HepG2 (cell line): ENCODE data around the gene FAM234B. TPM values are rescaled to one million over a fixed set of nuclear protein-coding genes. Genes with fewer than 3 reads are reported as not detected.

Source experiments
- ATAC-seq: fragments of 200-7000 bp; cut with Tn5 transposase; 3 replicates; pipeline ENCODE4 v1.9.1; 2020; ENCODE audit warnings: mild to moderate bottlenecking, moderate library complexity
- BruUV-seq: library from RNA; stranded (reverse); fragments of 400-500 nt; replicated peaks from 2 replicates; lab custom pipeline; 2021; lab: Mats Ljungman, UMichigan
- CTCF ChIA-PET: fragments of 300-600 bp; formaldehyde crosslinking; extraction: SDS; loops from one replicate; lab custom pipeline; 2021; ENCODE audit warnings: low total read pairs, inconsistent platforms, low intra/inter-chr PET ratio; lab: Yijun Ruan, JAX
- POLR2A ChIA-PET: fragments of 350-600 bp; sonication (Branson Sonifier 250); formaldehyde crosslinking; loops from one replicate; lab custom pipeline; 2020; ENCODE audit warnings: antibody characterized with exemption, inconsistent platforms; lab: Yijun Ruan, JAX
- DNase-seq: peaks from one replicate; pipeline ENCODE4 v3.0.0-alpha.2; 2015; ENCODE audit warnings: low spot score
- FAIRE-seq: peaks from 3 replicates; lab custom pipeline; 2011; peaks lifted over from hg19 to GRCh38; lab: Jason Lieb, UNC
- H2AFZ ChIP-seq: one replicate; pipeline ENCODE4 v1.6.1; 2011; ENCODE audit warnings: low read length, inconsistent platforms
- H3K27ac ChIP-seq: fragments of 300-600 bp; 3 replicates; pipeline ENCODE4 v1.8.0; 2011; ENCODE audit warnings: mixed run types, mild to moderate bottlenecking, mixed read lengths, low read length, inconsistent platforms; ENCODE audit not compliant: insufficient read depth; ENCODE audit errors: extremely low read length
- H3K27me3 ChIP-seq, 2 experiments: fragments of 200-600 bp in 1 of 2; 2 replicates in 1 of 2; 3 replicates in 1 of 2; pipeline versions ENCODE4 v1.6.0 to v1.8.0; 2011; ENCODE audit warnings: low read length in 2 of 2, mild to moderate bottlenecking in 2 of 2, moderate library complexity in 2 of 2, inconsistent platforms in 1 of 2; ENCODE audit not compliant: insufficient read depth in 2 of 2, control insufficient read depth in 1 of 2
- H3K36me3 ChIP-seq, 2 experiments: fragments of 200-600 bp in 1 of 2; replicated peaks in 1 of 2; 2 replicates in 1 of 2; 3 replicates in 1 of 2; pipeline versions ENCODE4 v1.5.1 to v1.8.0; 2011; ENCODE audit warnings: low read length in 2 of 2, inconsistent platforms in 1 of 2; ENCODE audit not compliant: insufficient read depth in 2 of 2, control insufficient read depth in 1 of 2
- H3K4me1 ChIP-seq: 2 replicates; pipeline ENCODE4 v1.5.1; 2012; ENCODE audit warnings: low read length, inconsistent platforms; ENCODE audit not compliant: insufficient read depth
- H3K4me2 ChIP-seq: 2 replicates; pipeline ENCODE4 v1.6.0; 2011; ENCODE audit warnings: low read depth, low read length, inconsistent platforms
- H3K4me3 ChIP-seq, 3 experiments: fragments of 200-600 bp in 1 of 3; sonication (generic), shearing (Covaris generic) in 1 of 3; replicated peaks in 1 of 3; 2 replicates each; pipeline ENCODE4 v1.5.1; 2011 to 2016; ENCODE audit warnings: low read length in 3 of 3, inconsistent platforms in 2 of 3, low read depth in 2 of 3, mild to moderate bottlenecking in 2 of 3, control low read depth in 1 of 3, mixed read lengths in 1 of 3; ENCODE audit not compliant: insufficient read depth in 1 of 3
- H3K79me2 ChIP-seq: one replicate; pipeline ENCODE4 v1.6.1; 2011; ENCODE audit warnings: low read length, inconsistent platforms; ENCODE audit not compliant: insufficient read depth
- H3K9ac ChIP-seq: 2 replicates; pipeline ENCODE4 v1.6.0; 2011; ENCODE audit warnings: mild to moderate bottlenecking, low read depth, low read length, inconsistent platforms; ENCODE audit not compliant: insufficient read depth
- H3K9me3 ChIP-seq: 2 replicates; pipeline ENCODE4 v1.5.1; 2012; ENCODE audit warnings: mild to moderate bottlenecking, low read length
- H4K20me1 ChIP-seq: 2 replicates; pipeline ENCODE4 v1.6.0; 2011; ENCODE audit warnings: inconsistent platforms, mild to moderate bottlenecking, low read length, moderate library complexity; ENCODE audit not compliant: insufficient read depth
- ATRX ChIP-seq: sonication (generic); formaldehyde crosslinking; IDR thresholded peaks from 2 replicates; pipeline ENCODE4 v1.4.0; 2020; ENCODE audit warnings: missing genetic modification reagents, borderline replicate concordance
- CAMTA2 ChIP-seq: sonication (generic); formaldehyde crosslinking; IDR thresholded peaks from 2 replicates; pipeline ENCODE4 v1.4.0; 2020; ENCODE audit warnings: mild to moderate bottlenecking, missing genetic modification reagents, borderline replicate concordance
- KLF6 ChIP-seq: IDR thresholded peaks from 2 replicates; pipeline ENCODE4 v1.8.0; 2016; ENCODE audit warnings: missing biosample characterization, missing genetic modification reagents
- MAFG ChIP-seq: sonication (generic); formaldehyde crosslinking; IDR thresholded peaks from 2 replicates; pipeline ENCODE4 v1.5.1; 2020; ENCODE audit warnings: mild to moderate bottlenecking, missing genetic modification reagents
- MYC ChIP-seq: sonication (generic); formaldehyde crosslinking; IDR thresholded peaks from 2 replicates; pipeline ENCODE4 v1.9.0; 2021; ENCODE audit warnings: missing genetic modification reagents, borderline replicate concordance
- NBN ChIP-seq: fragments of 450-650 bp; conservative IDR thresholded peaks from 2 replicates; pipeline ENCODE4 v1.6.1; 2017
- REL ChIP-seq: sonication (generic); formaldehyde crosslinking; conservative IDR thresholded peaks from 2 replicates; pipeline ENCODE4 v1.8.0; 2022; ENCODE audit warnings: mild to moderate bottlenecking, missing genetic modification reagents, moderate library complexity
- RFX1 ChIP-seq: fragments of 450-650 bp; IDR thresholded peaks from 2 replicates; pipeline ENCODE4 v1.6.1; 2017
- SCMH1 ChIP-seq: sonication (generic); formaldehyde crosslinking; IDR thresholded peaks from 2 replicates; pipeline ENCODE4 v1.9.0; 2021; ENCODE audit warnings: missing genetic modification reagents, mild to moderate bottlenecking, borderline replicate concordance
- SYNCRIP ChIP-seq: fragments of 200-400 bp; formaldehyde crosslinking; IDR thresholded peaks from 2 replicates; pipeline ENCODE4 v1.6.1; 2018; ENCODE audit warnings: mild to moderate bottlenecking, low read depth, low read length; ENCODE audit not compliant: insufficient read depth
- TOE1 ChIP-seq: sonication (generic); formaldehyde crosslinking; IDR thresholded peaks from 2 replicates; pipeline ENCODE4 v1.4.0; 2020; ENCODE audit warnings: mild to moderate bottlenecking, missing genetic modification reagents
- ZFP36 ChIP-seq: fragments of 150-350 bp; IDR thresholded peaks from 2 replicates; pipeline ENCODE4 v1.6.1; 2018; ENCODE audit warnings: borderline replicate concordance, low read length, low read depth; ENCODE audit not compliant: partially characterized antibody
- ZNF10 ChIP-seq: sonication (generic); formaldehyde crosslinking; IDR thresholded peaks from 2 replicates; pipeline ENCODE4 v1.4.0; 2020; ENCODE audit warnings: mild to moderate bottlenecking, low read depth, missing genetic modification reagents, borderline replicate concordance
- ZNF883 ChIP-seq: sonication (generic); formaldehyde crosslinking; IDR thresholded peaks from 2 replicates; pipeline ENCODE4 v1.5.1; 2020; ENCODE audit warnings: mild to moderate bottlenecking, missing genetic modification reagents; ENCODE audit errors: not compliant biosample characterization
- WGBS: methylation state at CpG from one replicate; pipeline ENCODE4 v1.1.6; 2017; ENCODE audit warnings: low lambda C conversion rate; 5-methylcytosine and 5-hydroxymethylcytosine counted together
- in situ Hi-C: cut with HindIII; loops from 2 replicates; pipeline ENCODE4 v1.10.0; 2017; ENCODE audit warnings: low pct_unique_long_range_greater_than_20kb; ENCODE audit not compliant: extremely low pct_ligation_motif_present
- intact Hi-C: fragments of 100-400 bp; cut with micrococcal nuclease; formaldehyde crosslinking; loops from one replicate; pipeline ENCODE4 v1.10.0; 2022; ENCODE audit not compliant: unreplicated experiment
- polyA plus RNA-seq, 8 experiments: library from polyadenylated mRNA; depleted of rRNA in 3 of 8; stranded (reverse) in 7 of 8; unstranded in 1 of 8; fragments of >200 nt; fragmentation: Illumina TruSeq in 4 of 8; extraction: Trizol in 4 of 8; gene quantifications; 2 replicates each; pipeline versions ENCODE4 v1.2.1 to v1.2.3, GENCODE V29; 2011 to 2016; ENCODE audit warnings: low read depth in 4 of 8, missing spikeins in 1 of 8, mixed read lengths in 1 of 8; ENCODE audit not compliant: insufficient read depth in 1 of 8
- total RNA-seq, 5 experiments: library from RNA; depleted of rRNA; stranded (reverse); fragments of >200 nt; fragmentation: Illumina TruSeq; extraction: Trizol; gene quantifications; 2 replicates each; pipeline ENCODE4 v1.2.3, GENCODE V29; 2016; ENCODE audit warnings: low read depth in 1 of 5
- TF ChIP-seq, protein P1 (sequence below): sonication (generic); formaldehyde crosslinking; IDR thresholded peaks from 2 replicates; pipeline ENCODE4 v1.5.1; 2020; ENCODE audit warnings: missing genetic modification reagents, mild to moderate bottlenecking, borderline replicate concordance
- TF ChIP-seq, protein P2 (sequence below): sonication (generic); formaldehyde crosslinking; IDR thresholded peaks from 2 replicates; pipeline ENCODE4 v1.4.0; 2020; ENCODE audit warnings: missing genetic modification reagents
- TF ChIP-seq, protein P3 (sequence below): sonication (generic); formaldehyde crosslinking; IDR thresholded peaks from 2 replicates; pipeline ENCODE4 v1.5.0; 2020; ENCODE audit warnings: missing genetic modification reagents, mild to moderate bottlenecking, borderline replicate concordance
- TF ChIP-seq, protein P4 (sequence below): sonication (generic); formaldehyde crosslinking; conservative IDR thresholded peaks from 2 replicates; pipeline ENCODE4 v1.8.0; 2022; ENCODE audit warnings: missing genetic modification reagents

Gene FAM234B
- total and polyA plus RNA-seq, 2 of the 13 experiments (the other 11 are each of a cell fraction or from before 2014, with no cell fraction given), result 7.8 to 13.8 TPM

DNA sequence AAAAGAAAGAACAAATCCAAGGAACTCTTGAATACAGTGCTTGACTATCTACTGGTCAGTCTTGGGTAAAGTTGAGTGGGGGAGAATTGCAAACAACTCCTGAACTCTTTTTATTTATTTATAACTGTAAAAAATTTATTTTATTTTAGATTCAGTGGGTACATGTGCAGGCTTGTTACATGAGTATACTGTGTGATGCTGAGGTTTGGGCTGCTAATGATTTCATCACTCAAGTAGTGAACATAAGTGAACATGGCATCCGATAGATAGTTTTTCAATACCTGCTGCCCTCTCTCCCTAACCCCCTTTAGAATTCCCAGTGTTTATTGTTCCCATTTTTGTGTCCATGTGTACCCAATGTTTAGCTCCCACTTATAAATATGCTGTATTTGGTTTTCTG, 62.5 kb downstream of the FAM234B start:
- no peak for FAIRE-seq

More for the DNA sequence above, 62.5 kb downstream of the FAM234B start:
- intact Hi-C loops, result loop anchor here (10.0 kb wide), 1 partner anchor 182 kb away; no protein-coding TSS in a partner anchor
- Histone ChIP-seq H3K79me2 (no peaks in the 10 kb centered on the region), H3K9me3 (no peaks in the 10 kb centered on the region; the same call in 1 of the 2 replicates), H3K27ac (no peak overlapping the region), H3K27me3 (peaks cover 0 to 21% of the 10 kb centered on the region in 2 experiments; a peak in 4 of 5 replicates), H3K4me3 (no peak overlapping the region), H3K36me3 (no peaks in the 10 kb centered on the region), H4K20me1 (no peaks in the 10 kb centered on the region), H3K4me1 (peaks cover 10% of the 10 kb centered on the region)
- POLR2A ChIA-PET, result no interaction called here
- in situ Hi-C loops, result no loop called here
- no peak for ATAC-seq
- TF ChIP-seq MAFG, result no peak
- no peak for TF ChIP-seq CAMTA2 (CRISPR knock-in tag)
- TF ChIP-seq KLF6 (CRISPR knock-in tag), result no peak
- no peak for TF ChIP-seq SCMH1 (CRISPR knock-in tag)
- TF ChIP-seq, protein P1, sequence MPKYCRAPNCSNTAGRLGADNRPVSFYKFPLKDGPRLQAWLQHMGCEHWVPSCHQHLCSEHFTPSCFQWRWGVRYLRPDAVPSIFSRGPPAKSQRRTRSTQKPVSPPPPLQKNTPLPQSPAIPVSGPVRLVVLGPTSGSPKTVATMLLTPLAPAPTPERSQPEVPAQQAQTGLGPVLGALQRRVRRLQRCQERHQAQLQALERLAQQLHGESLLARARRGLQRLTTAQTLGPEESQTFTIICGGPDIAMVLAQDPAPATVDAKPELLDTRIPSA (CRISPR knock-in tag), result no peak
- TF ChIP-seq, protein P2, sequence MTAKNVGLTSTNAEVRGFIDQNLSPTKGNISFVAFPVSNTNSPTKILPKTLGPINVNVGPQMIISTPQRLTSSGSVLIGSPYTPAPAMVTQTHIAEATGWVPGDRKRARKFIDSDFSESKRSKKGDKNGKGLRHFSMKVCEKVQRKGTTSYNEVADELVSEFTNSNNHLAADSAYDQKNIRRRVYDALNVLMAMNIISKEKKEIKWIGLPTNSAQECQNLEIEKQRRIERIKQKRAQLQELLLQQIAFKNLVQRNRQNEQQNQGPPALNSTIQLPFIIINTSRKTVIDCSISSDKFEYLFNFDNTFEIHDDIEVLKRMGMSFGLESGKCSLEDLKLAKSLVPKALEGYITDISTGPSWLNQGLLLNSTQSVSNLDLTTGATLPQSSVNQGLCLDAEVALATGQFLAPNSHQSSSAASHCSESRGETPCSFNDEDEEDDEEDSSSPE (CRISPR knock-in tag), result no peak
- no peak for TF ChIP-seq ATRX (CRISPR knock-in tag)
- TF ChIP-seq MYC (CRISPR knock-in tag), result no peak
- no peak for TF ChIP-seq REL (CRISPR knock-in tag)
- no peak for TF ChIP-seq TOE1 (CRISPR knock-in tag)
- no peak for TF ChIP-seq SYNCRIP
- TF ChIP-seq ZFP36, result no peak
- TF ChIP-seq RFX1, result no peak
- no peak for TF ChIP-seq NBN
- TF ChIP-seq ZNF883 (CRISPR knock-in tag), result no peak
- TF ChIP-seq, protein P3, sequence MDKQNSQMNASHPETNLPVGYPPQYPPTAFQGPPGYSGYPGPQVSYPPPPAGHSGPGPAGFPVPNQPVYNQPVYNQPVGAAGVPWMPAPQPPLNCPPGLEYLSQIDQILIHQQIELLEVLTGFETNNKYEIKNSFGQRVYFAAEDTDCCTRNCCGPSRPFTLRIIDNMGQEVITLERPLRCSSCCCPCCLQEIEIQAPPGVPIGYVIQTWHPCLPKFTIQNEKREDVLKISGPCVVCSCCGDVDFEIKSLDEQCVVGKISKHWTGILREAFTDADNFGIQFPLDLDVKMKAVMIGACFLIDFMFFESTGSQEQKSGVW, result no peak
- TF ChIP-seq ZNF10 (CRISPR knock-in tag), result no peak
- TF ChIP-seq, protein P4, sequence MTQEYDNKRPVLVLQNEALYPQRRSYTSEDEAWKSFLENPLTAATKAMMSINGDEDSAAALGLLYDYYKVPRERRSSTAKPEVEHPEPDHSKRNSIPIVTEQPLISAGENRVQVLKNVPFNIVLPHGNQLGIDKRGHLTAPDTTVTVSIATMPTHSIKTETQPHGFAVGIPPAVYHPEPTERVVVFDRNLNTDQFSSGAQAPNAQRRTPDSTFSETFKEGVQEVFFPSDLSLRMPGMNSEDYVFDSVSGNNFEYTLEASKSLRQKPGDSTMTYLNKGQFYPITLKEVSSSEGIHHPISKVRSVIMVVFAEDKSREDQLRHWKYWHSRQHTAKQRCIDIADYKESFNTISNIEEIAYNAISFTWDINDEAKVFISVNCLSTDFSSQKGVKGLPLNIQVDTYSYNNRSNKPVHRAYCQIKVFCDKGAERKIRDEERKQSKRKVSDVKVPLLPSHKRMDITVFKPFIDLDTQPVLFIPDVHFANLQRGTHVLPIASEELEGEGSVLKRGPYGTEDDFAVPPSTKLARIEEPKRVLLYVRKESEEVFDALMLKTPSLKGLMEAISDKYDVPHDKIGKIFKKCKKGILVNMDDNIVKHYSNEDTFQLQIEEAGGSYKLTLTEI (CRISPR knock-in tag), result no peak
- TF ChIP-seq, all 625 proteins: peak for 0
- no peak overlapping the region for H2AFZ ChIP-seq
- no peak overlapping the region for H3K9ac ChIP-seq
- no peak overlapping the region for H3K4me2 ChIP-seq
- 71% methylated on average over 1 of the region's 1 CpG for WGBS
- BruUV-seq, result no TSS peak
- DNase-seq, result no peak
- CTCF ChIA-PET, result no interaction called here
